GM18858 (cell line): ENCODE measurements around the gene METTL5.

Experiments used
- ATAC-seq: cut with Tn5 transposase; IDR thresholded peaks from one replicate; pipeline ENCODE4 v1.9.1; 2021; ENCODE audit not compliant: unreplicated experiment

The METTL5 gene

GRCh38 chr2:169782513-169782912, 42.2 kb downstream of the METTL5 start:
- ATAC-seq: no peak

GRCh38 chr2:169781249-169782013, 43.3 kb downstream of the METTL5 start:
- no peak for ATAC-seq

- ATAC-seq: no peak
These were observed 46.3 kb downstream of the METTL5 start for GRCh38 chr2:169778446-169778845.

GRCh38 chr2:169776252-169776761, 48.4 kb downstream of the METTL5 start:
- no peak for ATAC-seq

- no peak for ATAC-seq
These were observed 48.9 kb downstream of the METTL5 start for GRCh38 chr2:169775765-169776164.

GRCh38 chr2:169775354-169775753, 49.4 kb downstream of the METTL5 start:
- ATAC-seq: no peak

GRCh38 chr2:169772651-169773050, 52.1 kb downstream of the METTL5 start:
- no peak for ATAC-seq

GRCh38 chr2:169771612-169772011, 53.1 kb downstream of the METTL5 start:
- ATAC-seq: no peak

- ATAC-seq: no peak
These were observed 53.7 kb downstream of the METTL5 start for GRCh38 chr2:169771021-169771420.

GRCh38 chr2:169768262-169768995, 56.3 kb downstream of the METTL5 start:
- no peak for ATAC-seq

- no peak for ATAC-seq
These were observed 57.3 kb downstream of the METTL5 start for GRCh38 chr2:169767243-169767888.

- no peak for ATAC-seq
These were observed 59.2 kb downstream of the METTL5 start for GRCh38 chr2:169765523-169765922.

GRCh38 chr2:169761970-169762292, 62.8 kb downstream of the METTL5 start:
- ATAC-seq: no peak
